GM18870 (cell line): ENCODE measurements around the gene ZNF888.
"Not testable (repeated sequence)": the region's sequence is repeated elsewhere in the genome, so short reads cannot be mapped to it uniquely, and the experiment has no call there.

ENCODE experiments used
- ATAC-seq: cut with Tn5 transposase; IDR thresholded peaks from one replicate; pipeline ENCODE4 v1.9.1; 2021; ENCODE audit warnings: moderate library complexity; ENCODE audit not compliant: unreplicated experiment

The ZNF888 gene

DNA sequence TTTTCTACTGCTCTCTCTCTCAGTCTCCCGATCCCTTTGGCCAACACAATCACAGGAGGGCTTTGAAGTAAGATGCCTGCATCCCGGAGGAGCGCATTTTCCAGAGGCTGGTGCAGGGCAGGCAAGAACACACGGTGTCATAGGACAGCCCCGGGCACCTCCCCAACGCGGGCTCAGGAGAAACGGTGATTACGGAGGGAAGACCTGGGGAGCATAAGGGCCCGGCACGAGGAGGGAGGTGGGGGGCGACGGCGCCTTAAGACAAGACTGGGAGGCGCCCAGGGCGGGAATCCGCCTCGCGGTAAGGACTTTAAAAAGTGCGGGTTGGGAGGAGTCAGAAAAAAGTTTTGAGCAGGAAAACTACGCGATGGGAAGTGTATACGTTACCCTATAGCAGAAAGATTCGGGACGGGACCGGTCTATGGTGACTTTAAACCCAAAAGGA, 18.7 kb upstream of the ZNF888 start:
- ATAC-seq = no peak

DNA sequence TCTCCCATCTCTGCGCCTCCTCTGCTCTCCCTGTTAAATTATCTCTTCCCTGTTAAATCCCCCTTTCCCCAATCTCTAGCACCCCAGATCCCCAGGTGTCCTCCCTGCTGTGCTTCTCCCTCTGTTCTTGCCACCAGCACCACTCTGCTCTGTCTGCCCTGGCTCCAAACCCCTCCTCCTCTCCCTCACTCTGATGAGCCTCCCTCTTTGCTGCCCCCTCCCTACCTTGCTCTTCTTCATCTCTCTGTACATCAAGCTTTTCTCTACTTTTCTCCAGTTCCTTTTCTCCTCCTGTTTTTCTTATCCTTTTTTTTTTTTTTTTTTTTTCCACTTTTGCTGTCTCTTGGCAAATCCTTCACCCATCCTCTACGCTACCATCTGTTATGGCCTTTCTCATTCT, 18.3 kb upstream of the ZNF888 start:
- not testable (repeated sequence) for ATAC-seq

DNA sequence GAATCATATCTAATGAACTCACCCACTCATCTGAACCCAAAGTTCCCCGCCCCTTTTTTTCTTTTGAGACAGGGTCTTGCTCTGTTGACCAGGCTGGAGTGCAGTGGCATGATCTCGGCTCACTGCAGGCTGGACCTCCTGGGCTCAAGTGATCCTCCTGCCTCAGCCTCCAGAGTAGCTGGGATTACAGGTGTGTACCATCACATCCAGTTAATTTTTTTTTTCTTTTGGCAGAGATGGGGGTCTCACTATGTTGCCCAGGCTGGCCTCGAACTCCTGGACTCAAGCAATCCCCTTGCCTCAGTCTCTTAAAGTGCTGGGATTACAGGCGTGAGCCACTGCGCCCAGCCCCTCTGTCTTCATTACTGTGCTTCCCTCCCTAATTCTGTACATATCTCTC, 17.7 kb upstream of the ZNF888 start:
- not testable (repeated sequence) for ATAC-seq

DNA sequence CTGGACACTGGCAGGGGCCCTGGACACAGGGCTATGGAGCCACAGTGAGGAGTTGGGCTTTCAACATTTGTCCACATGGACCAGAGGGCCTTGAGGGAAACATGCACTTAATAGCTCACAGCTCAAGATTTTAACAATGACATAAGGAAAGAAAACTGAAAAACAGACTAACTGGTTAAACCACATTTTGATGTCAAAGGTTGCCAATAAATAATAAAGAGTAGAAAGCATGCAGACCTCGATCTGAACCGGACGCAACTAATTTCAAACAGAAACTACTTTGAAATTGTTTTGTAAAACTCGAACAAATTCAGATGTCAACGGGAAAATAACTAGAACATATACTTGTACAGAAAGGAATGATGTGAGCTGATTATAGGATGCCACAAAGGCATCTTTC, 15.5 kb upstream of the ZNF888 start:
- ATAC-seq = no peak

DNA sequence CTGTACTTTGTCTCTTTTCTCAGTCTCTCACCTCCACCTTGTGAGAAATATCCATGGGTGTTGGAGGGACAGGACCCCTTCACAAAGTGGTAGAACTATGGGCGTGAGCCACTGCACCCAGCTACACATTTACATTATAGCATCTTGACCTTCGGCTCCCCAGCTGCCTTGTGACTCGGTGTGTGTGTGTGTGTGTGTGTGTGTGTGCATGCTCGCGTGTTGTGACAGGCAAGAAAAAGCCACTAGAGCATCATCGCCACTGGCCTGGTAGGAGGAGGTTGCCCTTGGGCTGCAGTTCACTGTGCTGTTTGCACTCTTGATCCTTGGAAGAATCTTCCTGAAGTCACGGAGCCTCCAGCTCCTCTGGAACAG, 13.7 kb upstream of the ZNF888 start:
- no peak for ATAC-seq

DNA sequence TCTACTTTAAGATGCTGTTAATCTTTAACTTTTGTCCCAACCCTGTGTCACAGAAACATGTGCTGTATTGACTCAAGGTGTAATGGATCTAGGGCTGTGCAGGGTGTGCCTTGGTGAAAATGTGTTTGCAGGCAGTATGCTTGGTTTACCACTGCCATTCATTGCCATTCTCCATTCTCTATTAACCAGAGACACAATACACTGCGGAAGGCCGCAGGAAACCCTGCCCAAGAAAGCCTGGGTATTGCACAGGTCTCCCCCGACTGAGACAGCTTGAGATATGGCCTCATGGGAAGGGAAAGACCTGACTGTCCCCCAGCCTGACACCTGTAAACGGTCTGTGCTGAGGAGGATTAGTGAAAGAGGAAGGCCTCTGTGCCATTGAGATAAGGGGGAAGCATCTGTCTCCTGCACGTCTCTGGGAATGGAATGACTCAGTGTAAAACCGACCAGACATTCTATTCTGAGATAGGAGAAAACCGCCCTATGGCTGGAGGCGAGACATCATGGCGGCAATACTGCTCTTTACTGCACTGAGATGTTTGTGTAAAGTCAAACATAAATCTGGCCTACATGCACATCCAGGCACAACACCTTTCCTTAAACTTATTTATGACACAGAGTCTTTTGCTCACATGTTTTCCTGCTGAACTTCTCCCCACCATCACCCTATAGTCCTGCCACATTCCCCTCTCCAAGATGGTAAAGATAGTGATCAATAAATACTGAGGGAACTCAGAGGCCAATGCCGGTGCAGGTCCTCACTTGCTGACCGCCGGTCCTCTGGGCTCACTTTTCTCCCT, 13.1 kb upstream of the ZNF888 start:
- ATAC-seq = no peak

DNA sequence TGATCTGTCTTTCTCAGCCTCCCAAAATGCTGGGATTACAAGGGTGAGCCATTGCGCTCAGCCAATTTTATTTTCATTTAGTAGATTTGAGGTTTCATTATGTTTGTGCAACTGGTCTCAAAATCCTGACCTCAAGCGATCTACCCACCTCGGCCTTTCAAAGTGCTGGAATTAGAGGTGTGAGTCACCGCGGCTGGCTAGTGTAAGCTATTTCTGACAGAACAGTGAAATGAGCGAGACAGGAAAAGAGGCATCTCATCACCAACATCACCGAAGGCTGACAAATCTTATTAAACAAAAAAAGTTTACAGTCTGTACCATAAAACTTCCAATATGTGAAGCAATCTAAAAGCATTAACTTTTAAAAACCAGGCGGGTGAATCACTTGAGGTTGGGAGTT, 12.2 kb upstream of the ZNF888 start:
- ATAC-seq = no peak

DNA sequence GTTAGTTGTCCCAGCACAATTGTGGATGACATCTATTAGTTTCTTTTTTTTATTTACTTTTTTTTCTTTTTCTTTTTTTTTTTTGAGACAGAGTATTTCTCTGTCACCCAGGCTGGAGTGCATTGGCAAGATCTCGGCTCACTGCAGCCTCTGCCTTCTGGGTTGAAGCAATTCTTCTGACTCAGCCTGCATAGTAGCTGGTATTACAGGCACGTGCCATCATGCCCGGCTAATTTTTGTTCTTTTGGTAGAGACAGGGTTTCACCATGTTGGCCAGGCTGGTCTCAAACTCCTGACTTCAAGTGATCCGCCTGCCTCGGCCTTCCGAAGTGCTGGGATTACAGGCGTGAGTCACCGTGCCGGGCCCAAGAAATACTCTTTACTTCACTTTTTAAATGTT, 1.4 kb upstream of the ZNF888 start:
- ATAC-seq = not testable (repeated sequence)

DNA sequence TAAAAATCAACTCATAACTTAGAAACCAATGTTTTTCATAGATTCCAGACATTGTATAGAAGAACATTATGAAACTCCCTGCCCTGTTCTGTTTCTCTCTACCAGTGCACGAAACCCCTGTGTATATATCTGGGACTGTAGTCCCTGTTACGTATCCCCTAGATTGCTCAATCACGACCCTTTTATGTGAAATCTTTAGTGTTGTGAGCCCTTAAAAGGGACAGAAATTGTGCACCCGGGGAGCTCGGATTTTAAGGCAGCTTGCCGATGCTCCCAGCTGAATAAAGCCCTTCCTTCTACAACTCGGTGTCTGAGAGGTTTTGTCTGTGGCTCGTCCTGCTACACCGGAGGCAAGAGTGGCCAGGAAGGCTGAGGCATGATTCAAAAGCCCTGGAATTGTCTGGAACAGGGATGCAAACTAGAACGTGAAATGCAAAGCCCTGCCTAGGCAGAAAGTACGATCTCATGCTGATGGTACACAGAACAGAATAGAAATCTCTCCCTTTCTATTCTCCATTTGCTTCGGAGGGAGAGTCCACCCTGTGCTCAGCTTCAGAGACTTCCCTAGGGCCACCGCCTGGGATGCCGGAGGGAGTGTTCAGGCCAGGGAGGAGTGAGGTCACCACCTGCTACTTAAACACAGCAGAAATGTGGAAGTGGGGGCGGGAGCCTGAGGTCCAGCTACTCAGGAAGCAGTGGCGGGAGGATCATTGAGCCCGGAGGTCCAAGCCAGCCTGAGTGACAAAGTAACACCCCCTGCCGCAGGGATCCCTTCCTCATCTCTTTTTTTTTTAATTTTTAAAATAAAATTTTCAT, 758 bp upstream of the ZNF888 start:
- no peak for ATAC-seq

DNA sequence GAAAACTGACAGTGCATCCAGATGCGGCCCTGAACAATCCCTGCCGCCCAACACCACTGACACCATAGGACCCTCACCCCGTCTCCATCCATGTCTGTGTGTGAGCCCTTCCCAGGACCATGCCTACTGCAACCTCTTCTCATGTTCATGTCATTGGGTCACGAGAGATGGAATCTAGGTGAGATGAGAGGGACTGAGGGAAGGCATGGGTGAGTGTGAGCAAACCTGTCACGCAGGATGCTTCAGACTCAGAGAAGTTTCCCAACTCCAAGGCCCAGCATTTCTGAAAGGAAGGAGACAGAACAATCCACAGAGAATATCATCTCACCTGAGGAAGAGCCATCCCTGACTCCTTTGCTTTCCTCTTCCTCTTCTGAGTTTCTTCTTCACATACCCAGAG, 5.7 kb downstream of the ZNF888 start:
- no peak for ATAC-seq

DNA sequence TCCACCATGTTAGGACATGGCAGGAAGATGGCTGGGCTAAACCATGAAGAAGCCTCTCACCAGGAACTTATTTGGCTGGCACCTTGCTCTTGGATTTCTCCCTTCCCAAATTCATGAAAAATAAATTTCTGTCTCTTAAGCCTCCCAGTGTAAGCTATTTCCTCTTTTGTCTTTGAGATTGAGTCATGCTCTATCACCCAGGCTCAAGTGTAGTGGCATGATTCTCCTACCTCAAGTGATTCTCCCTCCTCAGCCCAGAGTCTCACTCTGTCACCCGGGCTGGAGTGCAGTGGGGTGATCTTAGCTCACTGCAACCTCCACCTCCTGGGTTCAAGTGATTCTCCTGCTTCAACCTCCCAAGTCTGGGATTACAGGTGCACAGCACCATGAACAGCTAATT, 12.6 kb downstream of the ZNF888 start:
- no peak for ATAC-seq

DNA sequence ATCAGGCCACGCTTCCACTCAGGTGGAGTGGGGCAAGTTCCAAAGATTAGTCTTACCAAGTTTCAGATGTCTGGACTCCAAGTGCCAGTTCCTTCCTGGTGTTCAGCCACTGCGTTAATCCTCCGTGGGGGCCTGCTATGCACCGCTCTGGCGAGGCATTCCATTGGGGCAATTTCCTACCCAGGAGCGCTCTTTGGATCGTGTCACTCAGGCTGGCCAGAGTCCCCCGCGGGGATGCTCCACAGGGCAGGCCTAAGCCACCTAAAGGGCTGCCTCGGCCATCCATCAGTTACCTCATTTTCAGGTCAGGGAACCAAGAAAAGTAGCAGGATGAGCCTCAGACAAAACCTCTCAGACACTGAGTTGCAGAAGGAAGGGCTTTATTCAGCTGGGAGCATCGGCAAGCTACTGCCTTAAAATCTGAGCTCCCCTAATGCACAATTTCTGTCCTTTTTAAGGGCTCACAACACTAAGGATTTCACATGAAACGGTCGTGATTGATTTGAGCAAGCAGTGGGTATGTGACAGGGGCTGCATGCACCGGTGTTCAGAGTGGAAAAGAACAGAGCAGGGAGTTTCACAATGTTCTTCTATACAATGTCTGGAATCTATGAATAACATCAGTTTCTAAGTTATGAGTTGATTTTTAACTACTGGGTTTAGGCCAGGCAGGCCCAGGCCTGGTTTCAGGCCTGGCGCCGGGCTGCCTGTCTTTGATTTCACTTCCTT, 19.0 kb downstream of the ZNF888 start:
- ATAC-seq = not testable (repeated sequence)

DNA sequence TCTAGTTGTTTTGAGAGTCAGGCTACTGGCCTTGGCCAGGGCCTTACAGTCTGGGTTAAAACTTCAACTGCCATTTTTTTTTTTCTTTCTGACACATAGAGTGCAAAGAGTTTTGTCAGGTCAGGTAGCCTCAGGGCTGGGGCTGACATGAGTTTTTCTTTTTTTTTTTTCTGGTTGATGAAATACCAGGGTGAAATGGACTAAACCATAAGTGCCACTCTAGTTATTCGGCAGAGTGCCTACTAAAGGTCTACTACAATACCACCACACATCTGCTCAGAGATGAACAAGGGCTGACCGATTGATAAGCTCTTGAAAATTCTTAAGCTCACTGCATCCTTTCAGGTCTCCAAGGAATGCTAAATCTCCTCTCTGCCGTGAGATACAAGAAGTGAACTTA, 21.4 kb downstream of the ZNF888 start:
- no peak for ATAC-seq

DNA sequence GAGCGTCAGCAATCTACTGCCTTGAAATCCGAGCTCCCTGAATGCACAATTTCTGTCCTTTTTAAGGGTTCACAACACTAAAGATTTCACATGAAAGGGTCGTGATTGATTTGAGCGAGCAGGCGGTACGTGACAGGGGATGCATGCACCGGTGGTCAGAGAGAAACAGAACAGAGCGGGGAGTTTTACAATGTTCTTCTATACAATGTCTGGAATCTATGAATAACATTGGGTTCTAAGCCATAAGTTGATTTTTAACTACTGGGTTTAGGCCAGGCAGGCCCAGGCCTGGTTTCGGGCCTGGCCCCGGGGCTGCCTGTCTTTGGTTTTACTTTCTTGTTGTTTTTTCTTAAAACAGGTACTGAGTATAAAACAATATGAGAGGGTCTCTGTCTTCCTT, 24.6 kb downstream of the ZNF888 start:
- ATAC-seq = not testable (repeated sequence)

DNA sequence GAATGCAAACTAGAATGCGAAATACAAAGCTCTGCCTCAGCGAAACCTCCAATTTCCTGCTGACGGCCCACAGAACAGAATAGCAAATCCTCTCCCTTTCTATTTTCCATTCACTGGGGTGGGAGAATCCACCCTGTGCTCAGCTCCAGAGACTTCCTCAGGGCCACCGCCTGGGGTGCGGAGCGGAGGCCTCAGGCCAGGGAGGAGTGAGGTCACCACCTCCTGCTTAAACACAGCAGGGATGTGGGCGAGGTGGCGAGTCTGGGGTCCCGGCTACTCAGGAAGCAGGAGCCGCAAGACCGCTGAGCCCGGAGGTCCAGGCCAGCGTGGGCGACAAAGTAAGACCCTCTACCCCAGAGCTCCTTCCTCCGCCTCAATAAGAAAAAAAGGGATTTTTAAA, 25.1 kb downstream of the ZNF888 start:
- ATAC-seq = no peak

DNA sequence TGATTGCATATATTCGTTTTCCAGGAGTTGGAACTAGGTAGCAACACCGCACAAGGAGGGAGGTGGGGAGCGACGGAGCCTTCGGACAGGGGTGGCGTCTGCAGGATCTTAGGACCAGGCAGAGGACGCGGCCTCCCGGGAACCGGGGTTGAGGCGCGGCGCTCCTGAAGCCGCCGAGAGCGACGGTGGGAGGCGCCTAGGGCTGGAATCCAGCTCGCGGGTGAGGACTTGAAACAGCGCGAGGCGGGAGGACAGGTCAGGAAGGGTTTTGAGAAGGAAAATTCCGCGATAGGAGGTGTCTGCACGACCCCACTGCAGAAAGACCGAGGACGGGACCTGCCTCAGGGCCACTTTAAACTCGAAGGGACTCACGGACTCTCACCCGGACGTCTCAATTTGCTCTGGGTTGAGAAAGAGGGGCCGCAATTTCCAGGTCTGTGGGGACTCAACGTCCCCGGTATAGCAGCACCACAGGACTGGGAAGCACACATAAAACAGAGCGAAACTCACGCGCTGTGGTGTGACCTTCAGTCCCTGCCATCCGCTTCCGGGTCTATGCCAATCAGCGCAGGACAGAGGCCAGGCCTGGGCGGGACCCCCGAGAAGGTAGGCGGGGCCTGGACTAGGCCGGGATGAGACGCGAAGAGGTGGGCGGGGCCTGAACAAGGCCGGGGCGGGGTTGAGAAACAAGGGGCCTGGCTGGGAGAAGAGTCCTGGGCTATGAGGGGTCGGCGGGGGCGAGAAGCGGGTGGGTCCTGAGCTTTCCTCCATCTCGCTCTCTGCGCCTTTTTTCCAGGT, 25.9 kb downstream of the ZNF888 start, which contains the start of gene ZNF320:
TSS of gene ZNF320 (minus strand) at position 498 of the 798 bp plus-strand sequence. CDS start 7,380 bp downstream, outside the sequence.
- peak; percentile 84 for ATAC-seq

DNA sequence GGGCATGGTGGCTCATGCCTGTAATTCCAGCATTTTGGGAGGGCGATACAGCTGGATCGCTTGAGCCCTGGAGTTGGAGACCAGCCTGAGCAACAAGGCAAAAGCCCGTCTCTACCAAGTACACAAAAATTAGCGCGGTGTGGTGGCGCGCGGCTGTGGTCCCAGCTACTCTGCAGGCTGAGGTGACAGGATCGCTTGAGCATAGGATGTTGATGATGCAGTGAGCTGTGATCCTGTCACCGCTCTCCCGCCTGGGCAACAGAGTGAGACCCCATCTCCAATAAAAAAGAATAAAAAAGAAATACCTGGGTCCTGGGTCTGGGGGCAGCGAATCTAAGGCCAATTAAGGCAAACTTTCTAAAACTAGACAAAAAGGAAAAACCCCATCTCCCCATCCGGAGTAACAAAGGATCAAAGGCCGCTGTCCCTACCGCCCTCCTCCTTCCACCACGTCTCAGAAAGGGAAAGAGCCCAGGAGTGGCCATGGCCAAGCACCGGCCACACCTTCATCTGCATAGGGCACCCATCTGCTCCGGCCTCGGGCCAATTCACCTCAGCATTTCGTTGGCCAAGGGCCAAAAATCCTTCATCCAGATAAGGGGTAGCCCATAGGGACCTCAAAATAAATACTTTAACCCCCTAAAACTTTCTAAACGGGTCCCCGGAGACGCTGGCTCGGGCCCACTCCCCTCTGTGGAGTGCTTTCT, 26.6 kb downstream of the ZNF888 start:
- peak; percentile 17 for ATAC-seq

DNA sequence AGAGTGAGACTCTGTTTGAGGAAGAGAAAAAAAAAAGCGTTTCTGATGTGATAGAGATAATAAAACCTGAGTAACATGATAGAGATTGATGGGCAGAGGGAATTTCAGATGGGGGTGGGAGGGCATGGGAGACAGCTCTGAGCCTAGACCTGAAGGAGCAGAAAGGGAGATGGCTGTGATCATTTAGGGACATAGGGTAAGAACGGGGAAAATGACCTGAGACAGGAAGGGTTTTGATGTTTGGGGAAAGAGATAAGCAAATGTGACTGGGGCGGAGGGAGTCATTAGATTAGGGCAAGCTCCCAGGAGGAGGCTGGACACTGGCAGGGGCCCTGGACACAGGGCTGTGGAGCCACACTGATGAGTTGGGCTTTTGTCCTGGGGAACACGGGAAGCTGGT, 31.9 kb downstream of the ZNF888 start:
- ATAC-seq = no peak

DNA sequence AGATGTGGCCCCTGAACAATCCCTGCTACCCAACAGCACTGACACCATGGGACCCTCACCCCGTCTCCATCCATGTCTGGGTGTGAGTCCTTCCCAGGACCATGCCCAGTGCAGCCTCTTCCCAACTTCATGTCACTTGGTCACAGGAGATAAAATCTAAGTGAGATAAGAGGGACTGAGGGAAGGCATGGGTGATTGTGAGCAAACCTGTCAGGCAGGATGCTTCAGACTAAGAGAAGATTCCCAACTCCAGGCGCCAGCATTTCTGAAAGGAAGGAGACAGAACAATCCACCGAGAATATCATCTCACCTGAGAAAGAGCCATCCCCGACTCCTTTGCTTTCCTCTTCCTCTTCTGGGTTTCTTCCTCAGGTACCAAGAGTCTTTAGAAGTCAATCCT, 33.3 kb downstream of the ZNF888 start:
- no peak for ATAC-seq

DNA sequence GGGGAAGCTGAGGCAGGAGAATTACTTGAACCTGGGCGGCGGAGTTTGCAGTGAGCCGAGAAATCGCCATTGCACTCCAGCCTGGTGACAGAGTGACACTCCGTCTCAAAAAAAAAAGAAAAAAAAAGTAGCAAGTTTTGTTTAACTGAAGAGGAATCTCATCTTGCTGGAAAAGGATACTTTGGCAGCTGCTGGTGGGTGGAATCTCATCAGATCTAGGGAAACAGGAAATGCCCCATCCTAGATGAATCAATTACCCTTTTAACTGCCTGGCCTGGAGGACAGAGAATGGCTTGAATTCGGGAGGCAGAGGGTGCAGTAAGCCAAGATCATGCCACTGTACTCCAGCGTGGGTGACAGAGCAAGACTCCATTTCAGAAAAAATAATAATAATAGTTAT, 34.2 kb downstream of the ZNF888 start:
- ATAC-seq = no peak
